Smooth muscle cell (in vitro differentiated cells): Measurements from ENCODE around the gene APEH. TPM values are rescaled to one million over a fixed set of nuclear protein-coding genes. Genes with fewer than 3 reads are reported as not detected.

Source experiments
- DNase-seq: peaks from one replicate; lab custom pipeline; 2025; ENCODE audit not compliant: unreplicated experiment; lab: John Stamatoyannopoulos, UW
- H2AFZ ChIP-seq: fragments of 200-600 bp; sonication (generic); 2 replicates; pipeline ENCODE4 v1.6.0; 2016; ENCODE audit warnings: antibody characterized with exemption, low read depth, mild to moderate bottlenecking
- H3F3A ChIP-seq: fragments of 200-600 bp; sonication (generic); 2 replicates; pipeline ENCODE4 v1.6.0; 2017; ENCODE audit warnings: antibody characterized with exemption, low read depth
- H3K27ac ChIP-seq: fragments of 200-600 bp; sonication (generic); 2 replicates; pipeline ENCODE4 v1.5.1; 2016; ENCODE audit warnings: low read depth, mild to moderate bottlenecking
- H3K27me3 ChIP-seq: fragments of 200-600 bp; sonication (generic); 2 replicates; pipeline ENCODE4 v1.6.1; 2016; ENCODE audit warnings: low read depth, mild to moderate bottlenecking
- H3K36me3 ChIP-seq: fragments of 200-600 bp; sonication (generic); 2 replicates; pipeline ENCODE4 v1.5.1; 2016; ENCODE audit warnings: low read depth
- H3K4me1 ChIP-seq: fragments of 200-600 bp; sonication (generic); 2 replicates; pipeline ENCODE4 v1.5.1; 2016; ENCODE audit warnings: low read depth
- H3K4me2 ChIP-seq: fragments of 200-600 bp; sonication (generic); 2 replicates; pipeline ENCODE4 v1.6.0; 2016; ENCODE audit warnings: mild to moderate bottlenecking
- H3K4me3 ChIP-seq: fragments of 200-600 bp; sonication (generic); 2 replicates; pipeline ENCODE4 v1.5.1; 2016; ENCODE audit warnings: mild to moderate bottlenecking
- H3K79me2 ChIP-seq: fragments of 200-600 bp; sonication (generic); 2 replicates; pipeline ENCODE4 v1.6.0; 2016; ENCODE audit warnings: low read depth, mild to moderate bottlenecking
- H3K9ac ChIP-seq: fragments of 200-600 bp; sonication (generic); 2 replicates; pipeline ENCODE4 v1.6.0; 2016; ENCODE audit warnings: low read depth
- H3K9me3 ChIP-seq: fragments of 200-600 bp; sonication (generic); replicated peaks from 2 replicates; pipeline ENCODE4 v1.5.1; 2016; ENCODE audit warnings: low read depth
- H4K20me1 ChIP-seq: fragments of 200-600 bp; sonication (generic); 2 replicates; pipeline ENCODE4 v1.6.0; 2016; ENCODE audit warnings: low read depth
- WGBS: methylation state at CpG from one replicate; pipeline ENCODE4 v1.1.7; 2016; ENCODE audit warnings: low lambda C conversion rate; 5-methylcytosine and 5-hydroxymethylcytosine counted together
- polyA plus RNA-seq: library from polyadenylated mRNA; unstranded; fragments of >200 nt; fragmentation: Nextera tagmentation; extraction: Ambion mirVana; gene quantifications from 2 replicates; pipeline ENCODE4 v1.2.1, GENCODE V29; 2016
- total RNA-seq: library from RNA; depleted of rRNA; stranded (reverse); fragments of >200 nt; gene quantifications from 2 replicates; pipeline ENCODE4 v1.2.3, GENCODE V29; 2014
- TF ChIP-seq, protein P1 (sequence below): fragments of 200-600 bp; sonication (generic); IDR thresholded peaks from 2 replicates; pipeline ENCODE4 v1.5.1; 2017; ENCODE audit warnings: borderline replicate concordance, mild to moderate bottlenecking, antibody characterized with exemption; ENCODE audit not compliant: insufficient read depth, poor library complexity, severe bottlenecking

APEH gene
- total and polyA plus RNA-seq, 2 experiments from 2014 or later: 69.4 to 91.7 TPM

DNA sequence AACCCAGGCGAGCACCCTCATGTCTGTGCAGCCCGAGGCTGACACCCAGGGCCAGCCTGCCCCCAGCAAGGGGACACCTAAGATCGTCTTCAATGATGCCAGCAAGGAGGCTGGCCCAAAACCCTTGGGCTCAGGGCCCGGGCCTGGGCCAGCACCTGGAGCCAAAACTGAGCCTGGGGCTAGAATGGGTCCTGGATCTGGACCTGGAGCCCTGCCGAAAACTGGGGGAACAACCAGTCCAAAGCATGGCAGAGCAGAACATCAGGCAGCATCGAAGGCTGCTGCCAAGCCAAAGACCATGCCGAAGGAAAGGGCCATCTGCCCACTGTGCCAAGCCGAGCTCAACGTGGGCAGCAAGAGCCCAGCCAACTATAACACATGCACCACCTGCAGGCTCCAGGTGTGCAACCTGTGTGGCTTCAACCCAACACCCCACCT lies 31.4 kb upstream of the APEH start:
- DNase-seq: no peak
- H3K4me3 ChIP-seq: no peak overlapping the region
- no peak overlapping the region for H2AFZ ChIP-seq
- H3K27me3 ChIP-seq: no peaks in the 10 kb centered on the region
- WGBS: 85% methylated on average over 9 of the region's 9 CpGs
- H3K79me2 ChIP-seq: no peaks in the 10 kb centered on the region
- no peak overlapping the region for H3K27ac ChIP-seq
- H3K4me1 ChIP-seq: no peaks in the 10 kb centered on the region
- TF ChIP-seq, protein P1, sequence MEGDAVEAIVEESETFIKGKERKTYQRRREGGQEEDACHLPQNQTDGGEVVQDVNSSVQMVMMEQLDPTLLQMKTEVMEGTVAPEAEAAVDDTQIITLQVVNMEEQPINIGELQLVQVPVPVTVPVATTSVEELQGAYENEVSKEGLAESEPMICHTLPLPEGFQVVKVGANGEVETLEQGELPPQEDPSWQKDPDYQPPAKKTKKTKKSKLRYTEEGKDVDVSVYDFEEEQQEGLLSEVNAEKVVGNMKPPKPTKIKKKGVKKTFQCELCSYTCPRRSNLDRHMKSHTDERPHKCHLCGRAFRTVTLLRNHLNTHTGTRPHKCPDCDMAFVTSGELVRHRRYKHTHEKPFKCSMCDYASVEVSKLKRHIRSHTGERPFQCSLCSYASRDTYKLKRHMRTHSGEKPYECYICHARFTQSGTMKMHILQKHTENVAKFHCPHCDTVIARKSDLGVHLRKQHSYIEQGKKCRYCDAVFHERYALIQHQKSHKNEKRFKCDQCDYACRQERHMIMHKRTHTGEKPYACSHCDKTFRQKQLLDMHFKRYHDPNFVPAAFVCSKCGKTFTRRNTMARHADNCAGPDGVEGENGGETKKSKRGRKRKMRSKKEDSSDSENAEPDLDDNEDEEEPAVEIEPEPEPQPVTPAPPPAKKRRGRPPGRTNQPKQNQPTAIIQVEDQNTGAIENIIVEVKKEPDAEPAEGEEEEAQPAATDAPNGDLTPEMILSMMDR: no peak
- H3K9me3 ChIP-seq: no peaks in the 10 kb centered on the region
- no peaks in the 10 kb centered on the region for H3K36me3 ChIP-seq
- H4K20me1 ChIP-seq: no peaks in the 10 kb centered on the region
- no peak overlapping the region for H3K4me2 ChIP-seq
- H3F3A ChIP-seq: no peaks in the 10 kb centered on the region
- H3K9ac ChIP-seq: no peak overlapping the region

DNA sequence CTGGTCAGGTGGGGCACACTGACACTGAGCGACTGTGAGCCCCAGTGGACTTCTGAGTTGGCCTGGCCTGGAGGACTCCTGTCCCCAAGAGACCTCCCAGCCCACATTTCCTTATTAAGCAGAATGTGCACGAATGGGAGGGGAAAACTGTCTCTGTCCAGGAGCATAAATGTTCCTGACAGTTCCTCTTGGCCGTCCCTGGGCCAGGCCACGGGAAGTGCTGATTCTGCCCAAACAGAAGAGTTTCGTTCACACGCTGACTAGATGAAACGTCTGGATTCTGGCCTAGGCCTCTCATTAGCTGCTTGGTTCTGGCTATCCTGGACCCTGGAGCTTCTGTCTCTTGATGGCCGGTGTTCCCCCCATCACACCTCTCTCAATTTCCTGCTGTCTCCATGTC lies 29.5 kb upstream of the APEH start:
- TF ChIP-seq, protein P1: no peak
- no peaks in the 10 kb centered on the region for H3F3A ChIP-seq
- no peak overlapping the region for H3K27ac ChIP-seq
- H3K9me3 ChIP-seq: no peaks in the 10 kb centered on the region
- no peak overlapping the region for H3K4me2 ChIP-seq
- H3K9ac ChIP-seq: no peak overlapping the region
- no peak overlapping the region for H3K4me3 ChIP-seq
- DNase-seq: no peak
- no peak overlapping the region for H2AFZ ChIP-seq
- 92% methylated on average over 8 of the region's 8 CpGs for WGBS
- no peaks in the 10 kb centered on the region for H3K27me3 ChIP-seq
- no peaks in the 10 kb centered on the region for H4K20me1 ChIP-seq
- no peaks in the 10 kb centered on the region for H3K79me2 ChIP-seq
- H3K4me1 ChIP-seq: no peaks in the 10 kb centered on the region
- H3K36me3 ChIP-seq: no peaks in the 10 kb centered on the region

DNA sequence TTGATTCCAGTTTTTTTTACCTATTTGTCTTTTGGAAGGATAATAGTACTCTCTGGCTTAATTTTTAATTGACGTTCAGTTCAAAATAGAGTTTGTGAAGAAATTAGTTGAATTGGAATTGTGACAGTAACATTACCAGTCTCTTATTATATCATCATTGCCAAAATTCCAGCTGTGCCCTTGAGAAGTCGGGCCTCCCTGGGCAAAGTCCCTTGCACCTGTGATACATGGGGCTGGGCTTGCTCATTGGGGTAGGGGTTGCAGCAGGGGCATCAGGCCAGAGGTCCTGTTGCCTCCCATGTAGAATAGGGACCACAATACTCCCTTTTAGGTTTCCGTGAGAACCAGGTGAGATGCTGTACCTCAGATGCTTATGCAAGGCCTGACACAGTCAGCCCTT lies 27.9 kb upstream of the APEH start:
- H2AFZ ChIP-seq: no peak overlapping the region
- WGBS: 95% methylated on average over 3 of the region's 3 CpGs
- H3K4me2 ChIP-seq: no peak overlapping the region
- H3K4me3 ChIP-seq: no peak overlapping the region
- H4K20me1 ChIP-seq: no peaks in the 10 kb centered on the region
- no peaks in the 10 kb centered on the region for H3F3A ChIP-seq
- no peaks in the 10 kb centered on the region for H3K79me2 ChIP-seq
- no peaks in the 10 kb centered on the region for H3K27me3 ChIP-seq
- no peak overlapping the region for H3K9ac ChIP-seq
- no peaks in the 10 kb centered on the region for H3K36me3 ChIP-seq
- H3K9me3 ChIP-seq: no peaks in the 10 kb centered on the region
- no peaks in the 10 kb centered on the region for H3K4me1 ChIP-seq
- no peak overlapping the region for H3K27ac ChIP-seq
- no peak for DNase-seq
- TF ChIP-seq, protein P1: no peak

DNA sequence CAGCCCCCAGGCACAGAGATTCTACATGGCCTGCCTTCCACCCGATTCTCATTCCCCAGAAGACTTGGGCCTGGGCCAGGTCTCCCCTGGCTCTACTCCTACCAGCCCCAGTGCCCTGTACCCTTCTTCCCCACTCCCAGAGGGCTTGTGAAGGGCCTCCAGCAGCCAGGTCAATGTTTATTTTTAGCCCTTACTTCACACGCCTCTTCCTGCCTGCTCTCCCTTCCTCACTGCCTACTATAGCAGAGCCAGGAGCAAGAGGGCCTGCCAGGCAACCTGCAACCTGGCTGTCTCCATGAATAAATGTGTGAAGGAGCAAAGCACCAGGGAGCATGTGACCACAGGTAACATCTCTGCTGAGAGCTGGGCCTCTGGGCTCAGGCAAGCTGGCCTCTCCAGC lies 26.4 kb upstream of the APEH start:
- TF ChIP-seq, protein P1: no peak
- Histone ChIP-seq H3K4me2 (no peak overlapping the region), H3K9me3 (no peaks in the 10 kb centered on the region), H3K79me2 (no peaks in the 10 kb centered on the region), H2AFZ (no peak overlapping the region), H3K4me1 (no peaks in the 10 kb centered on the region), H3K4me3 (no peak overlapping the region), H3K36me3 (no peaks in the 10 kb centered on the region), H4K20me1 (no peaks in the 10 kb centered on the region), H3K9ac (no peak overlapping the region), H3K27ac (no peak overlapping the region), H3K27me3 (no peaks in the 10 kb centered on the region), H3F3A (no peaks in the 10 kb centered on the region)
- DNase-seq: no peak
- WGBS: 73% methylated on average over 2 of the region's 2 CpGs
